OCI-LY3 (cell line): Measurements from ENCODE around the gene ZCCHC2.

Source experiments
- EZH2phosphoT487 ChIP-seq: fragments of 200-600 bp; shearing (Covaris generic); IDR thresholded peaks from 2 replicates; pipeline ENCODE4 v1.6.1; 2018; ENCODE audit warnings: antibody characterized with exemption, mixed run types, low read depth
- TF ChIP-seq, protein P1 (sequence below): fragments of 200-600, 300-600 bp; sonication (generic); IDR thresholded peaks from 2 replicates; pipeline ENCODE4 v1.5.1; 2014; ENCODE audit warnings: antibody characterized with exemption, low read length, low read depth

GRCh38 chr18:62519684-62520083 lies 3.1 kb upstream of the ZCCHC2 start:
- TF ChIP-seq, protein P1, sequence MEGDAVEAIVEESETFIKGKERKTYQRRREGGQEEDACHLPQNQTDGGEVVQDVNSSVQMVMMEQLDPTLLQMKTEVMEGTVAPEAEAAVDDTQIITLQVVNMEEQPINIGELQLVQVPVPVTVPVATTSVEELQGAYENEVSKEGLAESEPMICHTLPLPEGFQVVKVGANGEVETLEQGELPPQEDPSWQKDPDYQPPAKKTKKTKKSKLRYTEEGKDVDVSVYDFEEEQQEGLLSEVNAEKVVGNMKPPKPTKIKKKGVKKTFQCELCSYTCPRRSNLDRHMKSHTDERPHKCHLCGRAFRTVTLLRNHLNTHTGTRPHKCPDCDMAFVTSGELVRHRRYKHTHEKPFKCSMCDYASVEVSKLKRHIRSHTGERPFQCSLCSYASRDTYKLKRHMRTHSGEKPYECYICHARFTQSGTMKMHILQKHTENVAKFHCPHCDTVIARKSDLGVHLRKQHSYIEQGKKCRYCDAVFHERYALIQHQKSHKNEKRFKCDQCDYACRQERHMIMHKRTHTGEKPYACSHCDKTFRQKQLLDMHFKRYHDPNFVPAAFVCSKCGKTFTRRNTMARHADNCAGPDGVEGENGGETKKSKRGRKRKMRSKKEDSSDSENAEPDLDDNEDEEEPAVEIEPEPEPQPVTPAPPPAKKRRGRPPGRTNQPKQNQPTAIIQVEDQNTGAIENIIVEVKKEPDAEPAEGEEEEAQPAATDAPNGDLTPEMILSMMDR: no peak
- TF ChIP-seq EZH2phosphoT487: no peak
